HG03460 (cell line): ENCODE results near the gene AK3.

Experiments used
- ATAC-seq: cut with Tn5 transposase; IDR thresholded peaks from one replicate; pipeline ENCODE4 v1.9.1; 2021; ENCODE audit not compliant: unreplicated experiment

The AK3 gene

GRCh38 chr9:4709380-4709779 lies 31.6 kb downstream of the AK3 start:
- ATAC-seq = no peak

GRCh38 chr9:4706971-4707622 lies 33.9 kb downstream of the AK3 start:
- ATAC-seq = no peak

- no peak for ATAC-seq
Observed at GRCh38 chr9:4706021-4706420, 35.0 kb downstream of the AK3 start.

DNA sequence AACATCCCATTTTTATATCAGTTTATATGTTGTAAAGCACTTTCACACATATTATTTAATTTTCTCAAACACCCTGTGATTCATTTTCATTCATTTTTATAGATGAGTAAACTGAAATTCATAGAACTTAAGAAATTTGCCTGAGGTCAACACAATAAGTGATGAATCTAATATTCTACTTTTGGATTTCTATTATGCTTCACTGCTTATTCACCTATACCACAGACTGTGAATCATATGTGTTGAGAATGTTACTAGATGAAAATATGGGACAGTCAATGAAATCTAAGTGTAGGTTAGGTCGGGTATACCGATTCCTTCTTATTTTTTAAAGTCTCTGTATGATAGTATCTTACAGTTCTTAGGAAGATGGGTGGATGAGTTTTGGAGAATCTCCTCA lies 36.9 kb downstream of the AK3 start:
- no peak for ATAC-seq

- ATAC-seq = no peak
Observed at GRCh38 chr9:4701526-4701925, 39.5 kb downstream of the AK3 start.

GRCh38 chr9:4700932-4701331 lies 40.1 kb downstream of the AK3 start:
- no peak for ATAC-seq

- no peak for ATAC-seq
Observed at GRCh38 chr9:4700091-4700490, 40.9 kb downstream of the AK3 start.

- no peak for ATAC-seq
Observed at GRCh38 chr9:4691795-4692194, 49.2 kb downstream of the AK3 start.

- peak; percentile 59 for ATAC-seq
Observed at GRCh38 chr9:4690144-4690543, 50.9 kb downstream of the AK3 start.

GRCh38 chr9:4689687-4690104 lies 51.3 kb downstream of the AK3 start:
- ATAC-seq = peak; percentile 64

DNA sequence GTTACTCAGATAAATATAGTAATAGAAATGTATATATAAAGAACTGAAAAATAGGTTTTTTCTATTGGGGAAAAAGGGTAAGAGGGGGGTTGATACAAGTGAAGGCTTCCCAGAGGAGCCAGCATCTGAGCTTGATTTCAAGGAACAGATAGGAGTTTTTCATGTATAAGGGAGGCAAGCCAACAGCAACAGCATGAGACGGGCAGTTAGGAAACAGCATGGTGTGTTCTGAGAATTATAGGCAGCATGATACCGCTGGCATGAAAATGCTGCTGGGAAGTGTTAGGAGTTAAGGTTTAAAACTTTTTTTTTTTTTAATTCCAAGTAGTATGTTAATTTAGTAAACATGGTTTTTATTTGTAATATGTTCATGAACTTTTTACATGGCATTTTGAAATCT lies 52.0 kb downstream of the AK3 start:
- ATAC-seq = no peak

DNA sequence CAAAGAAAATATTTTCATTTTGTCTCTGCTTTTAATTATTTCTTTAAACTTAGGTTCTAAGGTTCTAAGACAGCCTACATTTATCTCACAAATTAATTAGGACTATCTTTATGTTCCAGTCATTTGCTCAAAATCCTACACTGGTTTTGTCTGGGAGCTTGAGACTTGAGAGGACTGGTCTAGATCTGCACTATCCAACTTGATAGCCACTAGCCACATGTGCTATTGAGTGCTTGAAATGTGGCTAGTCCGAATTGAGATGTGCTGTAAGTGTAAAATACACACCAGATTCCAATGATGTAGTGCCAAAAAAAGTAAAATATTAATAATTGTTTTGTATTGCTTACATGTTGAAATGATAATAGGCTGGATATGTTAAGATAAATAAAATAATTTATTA lies 54.4 kb downstream of the AK3 start:
- no peak for ATAC-seq

DNA sequence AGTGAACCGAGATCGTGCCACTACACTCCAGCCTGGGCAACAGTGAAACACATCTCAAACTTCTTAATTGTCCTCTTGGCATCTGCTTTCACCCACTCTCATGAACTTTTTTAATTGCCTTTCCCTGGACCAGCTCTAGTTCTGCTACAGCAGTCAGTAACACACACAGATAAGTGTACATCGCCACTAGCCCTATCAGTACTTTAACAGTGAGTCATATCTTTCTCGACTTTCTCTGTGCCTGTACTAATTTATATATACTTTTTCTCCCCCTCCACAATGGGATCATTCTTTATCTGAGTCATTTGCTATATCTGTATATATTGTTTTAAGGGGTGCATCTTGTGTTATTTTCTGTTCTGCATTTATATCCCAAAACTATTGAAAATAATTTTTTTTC lies 54.9 kb downstream of the AK3 start:
- ATAC-seq = no peak

DNA sequence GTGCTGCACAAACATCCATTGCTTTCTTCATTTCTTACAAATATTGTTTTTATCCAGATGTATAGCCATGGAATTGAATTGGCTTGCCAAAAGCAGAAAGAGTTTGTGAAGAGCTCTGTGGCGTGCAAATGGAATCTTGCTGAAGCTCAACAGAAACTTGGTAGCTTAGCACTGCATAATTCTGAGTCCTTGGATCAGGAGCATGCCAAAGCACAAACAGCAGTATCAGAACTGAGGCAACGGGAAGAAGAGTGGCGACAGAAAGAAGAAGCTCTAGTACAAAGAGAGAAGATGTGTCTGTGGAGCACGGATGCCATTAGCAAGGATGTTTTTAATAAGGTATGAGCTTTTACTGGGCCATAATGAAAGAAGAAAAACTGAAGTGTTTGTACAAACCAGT lies 56.2 kb downstream of the AK3 start:
- no peak for ATAC-seq

- ATAC-seq = no peak
Observed at GRCh38 chr9:4680750-4681149, 60.3 kb downstream of the AK3 start.

GRCh38 chr9:4680173-4680525 lies 60.9 kb downstream of the AK3 start:
- no peak for ATAC-seq

GRCh38 chr9:4679268-4680172 lies 61.5 kb downstream of the AK3 start, which contains the start of gene CDC37L1:
TSS of gene CDC37L1 (plus strand) at chr9:4679569. CDS start at chr9:4679768, 199 bp downstream.
- peak; percentile 94 for ATAC-seq

DNA sequence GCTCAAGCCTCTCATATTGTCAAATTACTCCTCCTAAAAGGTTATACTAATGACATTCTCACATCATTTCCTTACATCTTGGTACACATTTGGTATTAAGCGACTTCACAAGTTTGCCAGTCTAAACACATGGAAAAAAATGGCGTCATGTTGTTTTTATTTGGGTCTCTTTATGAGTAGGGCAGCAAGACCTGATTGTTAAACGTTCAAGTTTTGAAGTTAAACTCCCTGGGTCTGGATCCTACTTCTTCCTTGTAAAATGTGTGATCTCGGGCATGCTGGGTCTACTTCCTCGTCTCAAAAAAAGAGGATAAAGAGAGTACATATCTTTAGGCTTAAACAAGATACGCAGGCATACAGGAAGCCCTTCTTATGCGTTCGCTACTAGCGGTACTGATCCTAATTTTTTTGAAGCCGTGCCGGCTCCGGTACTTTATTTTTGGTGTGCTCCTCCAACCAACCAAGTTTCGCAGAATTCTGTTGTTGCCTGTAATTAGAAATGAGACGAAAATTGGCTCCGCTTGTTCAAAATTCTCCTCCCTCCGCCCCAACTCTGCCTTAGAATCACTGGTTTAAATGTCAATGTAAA lies 62.2 kb downstream of the AK3 start:
- ATAC-seq = no peak

DNA sequence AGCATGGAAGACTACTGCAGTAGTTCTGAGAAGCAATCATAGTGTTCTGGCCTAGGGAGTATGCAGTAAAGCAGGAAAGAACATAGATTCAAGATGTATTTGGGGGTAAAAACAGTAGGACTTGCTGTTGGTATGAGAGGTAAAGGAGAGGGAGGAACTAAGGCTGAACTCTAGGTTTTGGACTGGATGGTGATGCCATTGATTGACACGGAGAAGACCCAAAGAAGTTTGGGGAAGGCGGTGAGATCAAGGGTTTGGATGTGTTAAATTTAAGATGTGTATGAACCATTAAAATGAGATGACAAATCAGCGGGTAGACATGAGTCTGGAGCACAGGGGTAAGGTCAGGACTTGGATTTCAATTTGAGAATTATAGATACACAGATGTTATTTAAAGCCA lies 63.6 kb downstream of the AK3 start:
- no peak for ATAC-seq

GRCh38 chr9:4674783-4675182 lies 66.2 kb downstream of the AK3 start:
- ATAC-seq = no peak

- no peak for ATAC-seq
Observed at GRCh38 chr9:4671737-4672136, 69.3 kb downstream of the AK3 start.

GRCh38 chr9:4670591-4670990 lies 70.4 kb downstream of the AK3 start:
- ATAC-seq = no peak
